BJ (cell line): ENCODE results near the gene SGF29. TPM values are rescaled to one million over a fixed set of nuclear protein-coding genes. Genes with fewer than 3 reads are reported as not detected.
A peak's percentile ranks its signal among the peaks of the same experiment; 100 is the strongest.

Experiments
- CTCF ChIA-PET: fragments of 350-600 bp; formaldehyde crosslinking; extraction: SDS; loops from one replicate; lab custom pipeline; 2021; ENCODE audit warnings: antibody characterized with exemption, inconsistent platforms; lab: Yijun Ruan, JAX
- POLR2A ChIA-PET: fragments of 300-600 bp; sonication (Branson Sonifier 250); formaldehyde crosslinking; extraction: SDS; loops from one replicate; lab custom pipeline; 2021; ENCODE audit warnings: antibody characterized with exemption; lab: Charles Lee
- DNase-seq: peaks from one replicate; pipeline ENCODE4 v3.0.0-alpha.2; 2011; ENCODE audit warnings: low read depth
- H3K27me3 ChIP-seq: 2 replicates; pipeline ENCODE4 v1.6.0; 2011; ENCODE audit warnings: low read length; ENCODE audit not compliant: control insufficient read depth, insufficient read depth
- H3K36me3 ChIP-seq: 2 replicates; pipeline ENCODE4 v1.5.1; 2011; ENCODE audit warnings: low read length; ENCODE audit not compliant: control insufficient read depth, insufficient read depth
- H3K4me3 ChIP-seq: 2 replicates; pipeline ENCODE4 v1.5.1; 2011; ENCODE audit warnings: low read depth, mild to moderate bottlenecking, control low read depth, low read length
- CTCF ChIP-seq: IDR thresholded peaks from 2 replicates; pipeline ENCODE4 v1.5.1; 2011; ENCODE audit warnings: low read depth, mild to moderate bottlenecking, control low read depth, inconsistent platforms, low read length, moderate library complexity; ENCODE audit not compliant: insufficient read depth
- polyA plus RNA-seq: library from polyadenylated mRNA; depleted of rRNA; stranded (reverse); fragments of >200 nt; gene quantifications from 2 replicates; pipeline ENCODE4 v1.2.3, GENCODE V29; 2011

Gene SGF29
- polyA plus RNA-seq, 1 experiment, result 2.4 TPM

GRCh38 chr16:28548306-28548802, 5.4 kb upstream of the SGF29 start:
- H3K27me3 ChIP-seq, result 0 out of 2 replicates have a peak, but pooled peaks cover 1% of the 10 kb centered on the region
- ChIA-PET CTCF (no interaction called here), POLR2A (no interaction called here)
- H3K4me3 ChIP-seq, result no peak overlapping the region
- no peak for DNase-seq
- TF ChIP-seq CTCF, result no peak
- no peaks in the 10 kb centered on the region for H3K36me3 ChIP-seq

DNA sequence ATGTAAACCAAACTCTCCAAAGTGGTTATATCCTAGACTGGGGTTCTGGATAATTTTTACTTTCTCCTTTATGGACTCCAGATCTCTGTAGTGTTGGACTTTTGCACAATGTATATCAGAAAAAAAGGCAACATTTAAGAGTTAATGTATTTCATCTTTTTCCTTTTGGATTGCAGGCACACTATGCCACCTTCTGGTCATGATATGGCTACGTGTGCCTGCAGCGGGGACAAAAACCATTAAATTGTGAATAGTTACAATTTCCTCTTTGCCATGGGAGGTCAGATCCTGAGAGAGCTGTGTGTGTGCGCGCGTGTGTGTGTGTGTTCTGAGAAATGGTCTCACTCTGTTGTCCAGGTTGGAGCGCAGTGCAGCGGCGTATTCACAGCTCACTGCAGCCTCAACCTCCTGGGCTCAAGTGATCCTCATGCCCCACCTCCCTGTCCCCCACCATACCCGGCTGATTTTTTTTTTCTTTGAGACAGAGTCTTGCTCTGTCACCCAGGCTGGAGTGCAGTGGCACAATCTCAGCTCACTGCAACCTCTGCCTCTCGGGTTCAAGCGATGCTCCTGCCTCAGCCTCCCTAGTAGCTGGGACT, 4.3 kb upstream of the SGF29 start:
- ChIA-PET POLR2A (no interaction called here), CTCF (interaction anchor here (0.8 to 1.9 kb wide), 2 partner anchors 8 to 27 kb away, joined by 3 to 7 read pairs; no protein-coding TSS in a partner anchor)
- H3K4me3 ChIP-seq, result no peak overlapping the region
- H3K36me3 ChIP-seq, result no peaks in the 10 kb centered on the region
- peak; percentile 53 for TF ChIP-seq CTCF
- H3K27me3 ChIP-seq, result 0 out of 2 replicates have a peak, but pooled peaks cover 1% of the 10 kb centered on the region
- no peak for DNase-seq

- no peak for TF ChIP-seq CTCF
- Histone ChIP-seq H3K36me3 (no peaks in the 10 kb centered on the region; the same call in 1 of the 2 replicates), H3K4me3 (peak overlapping the region; percentile 83), H3K27me3 (no peaks in the 10 kb centered on the region)
- CTCF ChIA-PET, result interaction anchor here (1.3 kb wide), 1 partner anchor 72 kb away, joined by 4 read pairs; no protein-coding TSS in a partner anchor
- POLR2A ChIA-PET, result no interaction called here
- DNase-seq, result no peak
Observed at GRCh38 chr16:28554634-28555423, 1.1 kb downstream of the SGF29 start.

- no peak overlapping the region for H3K4me3 ChIP-seq
- no peaks in the 10 kb centered on the region for H3K27me3 ChIP-seq
- DNase-seq, result no peak
- CTCF ChIA-PET, result interaction anchor here (1.3 kb wide), 1 partner anchor 73 kb away, joined by 4 read pairs; no protein-coding TSS in a partner anchor
- POLR2A ChIA-PET, result no interaction called here
- no peak for TF ChIP-seq CTCF
- no peaks in the 10 kb centered on the region; the same call in 1 of the 2 replicates for H3K36me3 ChIP-seq
Observed at GRCh38 chr16:28555561-28555960, 1.8 kb downstream of the SGF29 start.

DNA sequence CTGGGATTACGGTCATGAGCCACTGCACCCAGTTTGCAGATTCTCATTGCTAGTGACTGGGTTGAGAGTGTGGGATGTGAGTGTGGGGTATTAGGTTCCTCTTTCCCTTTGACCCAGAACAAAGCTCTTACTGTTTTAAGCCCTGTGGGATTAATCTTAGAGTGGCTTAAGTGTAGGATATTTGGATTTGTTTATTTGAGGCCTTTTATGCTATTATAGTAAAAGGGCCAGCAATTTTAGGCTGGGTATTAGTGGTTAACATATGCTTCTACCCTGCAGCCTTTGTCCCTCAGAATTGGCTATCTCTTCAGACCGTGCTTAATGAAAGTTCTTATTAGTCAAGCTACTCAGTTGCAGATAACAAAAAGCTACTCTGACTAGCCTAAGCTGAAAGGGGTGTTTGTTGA, 3.2 kb downstream of the SGF29 start:
- no peak for TF ChIP-seq CTCF
- DNase-seq, result no peak
- Histone ChIP-seq H3K4me3 (no peak overlapping the region), H3K36me3 (no peaks in the 10 kb centered on the region; the same call in 1 of the 2 replicates), H3K27me3 (no peaks in the 10 kb centered on the region)
- ChIA-PET CTCF (interaction anchor here (1.0 to 1.5 kb wide), 3 partner anchors 12 to 18 kb away, joined by 3 read pairs; no protein-coding TSS in a partner anchor), POLR2A (no interaction called here)
